ENCODE results near the gene SBSN.
"Not testable (repeated sequence)": the region's sequence is repeated elsewhere in the genome, so short reads cannot be mapped to it uniquely, and the experiment has no call there.

The SBSN gene

GRCh38 chr19:35502751-35503150, 25.4 kb downstream of the SBSN start:
- no peak for FAIRE-seq

GRCh38 chr19:35501684-35502083, 26.4 kb downstream of the SBSN start:
- FAIRE-seq: no peak

GRCh38 chr19:35500611-35501010, 27.5 kb downstream of the SBSN start:
- no peak for FAIRE-seq

- no peak for FAIRE-seq
These were observed 29.1 kb downstream of the SBSN start for GRCh38 chr19:35498984-35499527.

GRCh38 chr19:35498220-35498619, 29.9 kb downstream of the SBSN start:
- no peak for FAIRE-seq

- FAIRE-seq: no peak
These were observed 30.7 kb downstream of the SBSN start for GRCh38 chr19:35497406-35497805.

- no peak for FAIRE-seq
These were observed 32.7 kb downstream of the SBSN start for GRCh38 chr19:35495107-35496064.

GRCh38 chr19:35493971-35494370, 34.1 kb downstream of the SBSN start:
- no peak for FAIRE-seq

GRCh38 chr19:35491836-35492360, 36.2 kb downstream of the SBSN start:
- no peak for FAIRE-seq

- no peak for FAIRE-seq
These were observed 37.7 kb downstream of the SBSN start, which contains the start of gene KRTDAP for GRCh38 chr19:35490364-35490763. Gene KRTDAP (minus strand): TSS chr19:35490464. CDS start chr19:35490442, 22 bp downstream.

GRCh38 chr19:35488677-35489076, 39.4 kb downstream of the SBSN start:
- FAIRE-seq: no peak

- no peak for FAIRE-seq
These were observed 40.4 kb downstream of the SBSN start for GRCh38 chr19:35487656-35488182.

GRCh38 chr19:35486268-35486708, 41.8 kb downstream of the SBSN start:
- no peak for FAIRE-seq

- FAIRE-seq: no peak
These were observed 43.7 kb downstream of the SBSN start for GRCh38 chr19:35484252-35485036.

- FAIRE-seq: no peak
These were observed 45.0 kb downstream of the SBSN start for GRCh38 chr19:35483089-35483488.

GRCh38 chr19:35478794-35479677, 49.1 kb downstream of the SBSN start:
- FAIRE-seq: no peak

- FAIRE-seq: no peak
These were observed 52.0 kb downstream of the SBSN start for GRCh38 chr19:35476149-35476548.

- not testable (repeated sequence) for FAIRE-seq
These were observed 53.5 kb downstream of the SBSN start for GRCh38 chr19:35474594-35474993.

- FAIRE-seq: no peak
These were observed 54.0 kb downstream of the SBSN start for GRCh38 chr19:35474104-35474503.

All from colon (tissue), 2 donors.